Sigmoid colon (tissue), 7 donors: ENCODE measurements around the gene DPF1. TPM values are rescaled to one million over a fixed set of nuclear protein-coding genes. Genes with fewer than 3 reads are reported as not detected.

Experiments
- DNase-seq: peaks from one replicate; pipeline ENCODE4 v3.0.0-alpha.2; 2019
- H3K27ac ChIP-seq, 4 donors: fragments of 200-600 bp; sonication (generic); one replicate each; pipeline ENCODE4 v1.5.1; 2016 to 2019; ENCODE audit warnings: mild to moderate bottlenecking in 1 of 4
- H3K27me3 ChIP-seq, 3 donors: fragments of 200-600 bp; sonication (generic); one replicate each; pipeline ENCODE4 v1.5.1; 2019; ENCODE audit warnings: mild to moderate bottlenecking in 1 of 3
- H3K36me3 ChIP-seq, 4 donors: fragments of 200-600 bp; sonication (generic); one replicate each; pipeline ENCODE4 v1.5.1; 2016 to 2019
- H3K4me1 ChIP-seq, 4 donors: fragments of 200-600 bp; sonication (generic); one replicate each; pipeline ENCODE4 v1.5.1; 2017 to 2019
- H3K4me3 ChIP-seq, 4 donors: fragments of 200-600 bp; sonication (generic); one replicate each; pipeline ENCODE4 v1.5.1; 2017 to 2019; ENCODE audit warnings: mild to moderate bottlenecking in 2 of 4, moderate library complexity in 1 of 4
- H3K9me3 ChIP-seq, 4 donors: fragments of 200-600 bp in 3 of 4; sonication (generic) in 3 of 4; one replicate each; pipeline versions ENCODE4 v1.5.1 to v1.6.1; 2013 to 2019
- CTCF ChIP-seq, 4 experiments: fragments of 450-650 bp in 3 of 4; fragments of 200-600 bp in 1 of 4; IDR thresholded peaks; one replicate each; pipeline ENCODE4 v1.5.1; 2016 to 2019; ENCODE audit warnings: antibody characterized with exemption in 4 of 4, mild to moderate bottlenecking in 3 of 4, moderate library complexity in 2 of 4
- EP300 ChIP-seq, 4 donors: sonication (generic); formaldehyde crosslinking; IDR thresholded peaks; one replicate each; pipeline ENCODE4 v1.6.1; 2017; ENCODE audit warnings: antibody characterized with exemption in 4 of 4
- POLR2A ChIP-seq, 2 donors: fragments of 450-650 bp; IDR thresholded peaks; one replicate each; pipeline ENCODE4 v1.6.1; 2016; ENCODE audit warnings: antibody characterized with exemption in 2 of 2, mild to moderate bottlenecking in 2 of 2, moderate library complexity in 2 of 2
- POLR2AphosphoS5 ChIP-seq, 4 donors: sonication (generic); formaldehyde crosslinking; IDR thresholded peaks; one replicate each; pipeline ENCODE4 v1.6.1; 2017; ENCODE audit warnings: antibody characterized with exemption in 4 of 4
- WGBS, 2 donors: extraction: QIAGEN DNeasy Blood & Tissue Kit; methylation state at CpG; one replicate each; pipeline ENCODE4 v1.1.7; 2013; 5-methylcytosine and 5-hydroxymethylcytosine counted together
- intact Hi-C: fragments of 100-400 bp; cut with DNase I; formaldehyde crosslinking; loops from one replicate; pipeline ENCODE4 v1.15.1; 2023
- polyA plus RNA-seq, 3 donors: library from polyadenylated mRNA; stranded (reverse); fragments of 200-250 nt; gene quantifications; one replicate each; pipeline ENCODE4 v1.2.3, GENCODE V29; 2013
- total RNA-seq, 4 donors: library from RNA; depleted of rRNA; stranded (reverse); fragments of >200 nt; gene quantifications; one replicate each; pipeline ENCODE4 v1.1.0, GENCODE V29; 2016
- donor health status: healthy with polysubstance abuse.
- donor health status: Bipolar disorder and iron deficiency.
- donor health status: healthy.

Gene DPF1
- total and polyA plus RNA-seq, 7 donors = 0.12 to 1.4 TPM; not detected in 5

GRCh38 chr19:38173291-38174041, 50.6 kb downstream of the DPF1 start:
- WGBS, 2 donors = 79 to 82% methylated on average over 22 of the region's 22 CpGs
- DNase-seq = no peak

GRCh38 chr19:38172001-38172400, 52.0 kb downstream of the DPF1 start:
- TF ChIP-seq CTCF (IDR thresholded peaks at IDR 0.05) (no peak), EP300 (IDR thresholded peaks at IDR 0.05) (no peak), POLR2AphosphoS5 (IDR thresholded peaks at IDR 0.05) (no peak), POLR2A (IDR thresholded peaks at IDR 0.05) (no peak)
- Histone ChIP-seq H3K4me1 (no peaks in the 10 kb centered on the region), H3K27me3 (no peaks in the 10 kb centered on the region), H3K27ac (no peak overlapping the region), H3K9me3 (no peaks in the 10 kb centered on the region), H3K36me3 (no peaks in the 10 kb centered on the region), H3K4me3 (no peak overlapping the region)
- 94 to 95% methylated on average over 8 of the region's 8 CpGs for WGBS, 2 donors
- DNase-seq = no peak
- intact Hi-C loops = no loop called here

More at GRCh38 chr19:38173291-38174041, 50.6 kb downstream of the DPF1 start:
- Histone ChIP-seq H3K4me3 (no peak overlapping the region), H3K27me3 (no peaks in the 10 kb centered on the region), H3K36me3 (no peaks in the 10 kb centered on the region), H3K4me1 (no peaks in the 10 kb centered on the region), H3K27ac (no peak overlapping the region), H3K9me3 (no peaks in the 10 kb centered on the region)
- intact Hi-C loops = no loop called here
- TF ChIP-seq POLR2AphosphoS5 (IDR thresholded peaks at IDR 0.05) (no peak), POLR2A (IDR thresholded peaks at IDR 0.05) (no peak), EP300 (IDR thresholded peaks at IDR 0.05) (no peak), CTCF (IDR thresholded peaks at IDR 0.05) (no peak)

GRCh38 chr19:38170334-38170733, 53.7 kb downstream of the DPF1 start:
- no peak for DNase-seq
- Histone ChIP-seq H3K4me1 (no peaks in the 10 kb centered on the region), H3K27me3 (no peaks in the 10 kb centered on the region), H3K36me3 (peaks cover 0 to 13% (median 4%) of the 10 kb centered on the region in 4 donors), H3K9me3 (no peaks in the 10 kb centered on the region), H3K4me3 (no peak overlapping the region), H3K27ac (no peak overlapping the region)
- intact Hi-C loops = no loop called here
- WGBS, 2 donors = 91 to 95% methylated on average over 12 of the region's 12 CpGs
- TF ChIP-seq CTCF (IDR thresholded peaks at IDR 0.05) (no peak), POLR2A (IDR thresholded peaks at IDR 0.05) (no peak)

GRCh38 chr19:38168637-38169036, 55.4 kb downstream of the DPF1 start:
- no peak for DNase-seq
- WGBS, 2 donors = 92 to 93% methylated on average over 4 of the region's 4 CpGs
- peaks cover 4 to 30% (median 15%) of the 10 kb centered on the region in 4 donors for H3K36me3 ChIP-seq

More at GRCh38 chr19:38168637-38169036, 55.4 kb downstream of the DPF1 start:
- Histone ChIP-seq H3K4me3 (no peak overlapping the region), H3K27ac (no peak overlapping the region), H3K9me3 (no peaks in the 10 kb centered on the region), H3K27me3 (no peaks in the 10 kb centered on the region), H3K4me1 (no peaks in the 10 kb centered on the region)
- intact Hi-C loops = no loop called here
- no peak for TF ChIP-seq POLR2AphosphoS5 (IDR thresholded peaks at IDR 0.05)
- TF ChIP-seq EP300 (IDR thresholded peaks at IDR 0.05) = no peak
- TF ChIP-seq POLR2A (IDR thresholded peaks at IDR 0.05) = no peak
- TF ChIP-seq CTCF (IDR thresholded peaks at IDR 0.05) = no peak
